Body of pancreas (tissue), 4 donors: ENCODE data around the gene ZRSR2.

Experiments
- CTCF ChIP-seq, 7 experiments: fragments of 450-650 bp in 4 of 7; fragments of 200-600 bp in 3 of 7; sonication (generic) in 3 of 7; IDR thresholded peaks; one replicate each; pipeline ENCODE4 v1.5.1; 2016 to 2019; ENCODE audit warnings: antibody characterized with exemption in 7 of 7
- POLR2A ChIP-seq, 3 donors: fragments of 450-650 bp; IDR thresholded peaks; one replicate each; pipeline ENCODE4 v1.6.1; 2016; ENCODE audit warnings: antibody characterized with exemption in 3 of 3, mild to moderate bottlenecking in 2 of 3

- TF ChIP-seq CTCF (IDR thresholded peaks at IDR 0.05), result no peak
- TF ChIP-seq POLR2A (IDR thresholded peaks at IDR 0.05), result no peak
Measured at GRCh38 chrX:15843960-15844359, 53.7 kb downstream of the ZRSR2 start.
